ENCODE data around the gene HOXD1.

DNA sequence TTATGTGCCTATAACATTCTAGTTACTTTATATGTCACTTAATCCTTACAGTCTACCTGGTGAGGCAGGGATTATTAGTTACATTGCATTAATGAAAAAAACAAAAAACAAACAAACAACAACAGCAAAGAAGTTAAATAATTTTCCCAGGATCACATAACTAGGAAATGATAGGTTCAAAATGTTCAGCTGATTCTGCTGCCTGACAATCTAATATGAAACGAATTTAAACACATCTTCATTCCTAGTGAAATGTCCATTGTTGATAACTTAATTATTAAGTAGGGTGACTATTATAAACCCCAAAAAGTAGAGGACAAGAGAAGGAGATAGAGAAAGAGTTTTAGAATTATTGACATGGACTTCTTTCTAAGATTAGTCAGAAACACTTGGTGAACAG is 22.6 kb downstream of the HOXD1 start:
- TF ChIP-seq TAF1 (IDR thresholded peaks at IDR 0.05; ENCODE audit: low read depth) (no peak), NFIC (IDR thresholded peaks at IDR 0.05) (no peak), FOXM1 (IDR thresholded peaks at IDR 0.05; ENCODE audit: borderline replicate concordance, low read depth) (no peak), RAD21 (IDR thresholded peaks at IDR 0.05; ENCODE audit: low read depth) (no peak), CREB1 (IDR thresholded peaks at IDR 0.05; ENCODE audit: low read depth) (no peak), CEBPB (IDR thresholded peaks at IDR 0.05) (no peak), YY1 (IDR thresholded peaks at IDR 0.05; ENCODE audit: low read depth) (no peak), EP300 (IDR thresholded peaks at IDR 0.05; ENCODE audit: borderline replicate concordance) (no peak)
- TF ChIP-seq, protein P1, sequence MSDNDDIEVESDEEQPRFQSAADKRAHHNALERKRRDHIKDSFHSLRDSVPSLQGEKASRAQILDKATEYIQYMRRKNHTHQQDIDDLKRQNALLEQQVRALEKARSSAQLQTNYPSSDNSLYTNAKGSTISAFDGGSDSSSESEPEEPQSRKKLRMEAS (IDR thresholded peaks at IDR 0.05): no peak
- TF ChIP-seq, protein P2, sequence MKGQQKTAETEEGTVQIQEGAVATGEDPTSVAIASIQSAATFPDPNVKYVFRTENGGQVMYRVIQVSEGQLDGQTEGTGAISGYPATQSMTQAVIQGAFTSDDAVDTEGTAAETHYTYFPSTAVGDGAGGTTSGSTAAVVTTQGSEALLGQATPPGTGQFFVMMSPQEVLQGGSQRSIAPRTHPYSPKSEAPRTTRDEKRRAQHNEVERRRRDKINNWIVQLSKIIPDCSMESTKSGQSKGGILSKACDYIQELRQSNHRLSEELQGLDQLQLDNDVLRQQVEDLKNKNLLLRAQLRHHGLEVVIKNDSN (IDR thresholded peaks at IDR 0.05): no peak
- TF ChIP-seq, protein P3, sequence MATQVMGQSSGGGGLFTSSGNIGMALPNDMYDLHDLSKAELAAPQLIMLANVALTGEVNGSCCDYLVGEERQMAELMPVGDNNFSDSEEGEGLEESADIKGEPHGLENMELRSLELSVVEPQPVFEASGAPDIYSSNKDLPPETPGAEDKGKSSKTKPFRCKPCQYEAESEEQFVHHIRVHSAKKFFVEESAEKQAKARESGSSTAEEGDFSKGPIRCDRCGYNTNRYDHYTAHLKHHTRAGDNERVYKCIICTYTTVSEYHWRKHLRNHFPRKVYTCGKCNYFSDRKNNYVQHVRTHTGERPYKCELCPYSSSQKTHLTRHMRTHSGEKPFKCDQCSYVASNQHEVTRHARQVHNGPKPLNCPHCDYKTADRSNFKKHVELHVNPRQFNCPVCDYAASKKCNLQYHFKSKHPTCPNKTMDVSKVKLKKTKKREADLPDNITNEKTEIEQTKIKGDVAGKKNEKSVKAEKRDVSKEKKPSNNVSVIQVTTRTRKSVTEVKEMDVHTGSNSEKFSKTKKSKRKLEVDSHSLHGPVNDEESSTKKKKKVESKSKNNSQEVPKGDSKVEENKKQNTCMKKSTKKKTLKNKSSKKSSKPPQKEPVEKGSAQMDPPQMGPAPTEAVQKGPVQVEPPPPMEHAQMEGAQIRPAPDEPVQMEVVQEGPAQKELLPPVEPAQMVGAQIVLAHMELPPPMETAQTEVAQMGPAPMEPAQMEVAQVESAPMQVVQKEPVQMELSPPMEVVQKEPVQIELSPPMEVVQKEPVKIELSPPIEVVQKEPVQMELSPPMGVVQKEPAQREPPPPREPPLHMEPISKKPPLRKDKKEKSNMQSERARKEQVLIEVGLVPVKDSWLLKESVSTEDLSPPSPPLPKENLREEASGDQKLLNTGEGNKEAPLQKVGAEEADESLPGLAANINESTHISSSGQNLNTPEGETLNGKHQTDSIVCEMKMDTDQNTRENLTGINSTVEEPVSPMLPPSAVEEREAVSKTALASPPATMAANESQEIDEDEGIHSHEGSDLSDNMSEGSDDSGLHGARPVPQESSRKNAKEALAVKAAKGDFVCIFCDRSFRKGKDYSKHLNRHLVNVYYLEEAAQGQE (IDR thresholded peaks at IDR 0.05; ENCODE audit: low read depth): no peak
